H1 (cell line): Measurements from ENCODE around the gene WNT9B. TPM values are rescaled to one million over a fixed set of nuclear protein-coding genes. Genes with fewer than 3 reads are reported as not detected.
A peak's percentile ranks its signal among the peaks of the same experiment; 100 is the strongest.

ENCODE experiments used
- CTCF ChIA-PET: fragments of 300-600 bp; sonication (Branson Sonifier 250); formaldehyde crosslinking; loops from one replicate; lab custom pipeline; 2021; ENCODE audit not compliant: partially characterized antibody; lab: Charles Lee
- POLR2A ChIA-PET: fragments of 300-600 bp; sonication (Branson Sonifier 250); formaldehyde crosslinking; loops from one replicate; lab custom pipeline; 2021; ENCODE audit warnings: inconsistent platforms; ENCODE audit not compliant: partially characterized antibody; lab: Charles Lee
- DNase-seq, 2 experiments: peaks; one replicate each; pipeline versions ENCODE4 v3.0.0 to v3.0.0-alpha.2; 2010 to 2022; ENCODE audit warnings: low spot score in 2 of 2, low read depth in 1 of 2, mixed read lengths in 1 of 2
- FAIRE-seq: peaks from 2 replicates; lab custom pipeline; 2011; peaks lifted over from hg19 to GRCh38; lab: Jason Lieb, UNC
- H2AFZ ChIP-seq: 2 replicates; pipeline ENCODE4 v1.8.1; 2012; ENCODE audit warnings: low read length, inconsistent platforms
- H2AK5ac ChIP-seq: 2 replicates; pipeline ENCODE4 v1.6.1; 2013; ENCODE audit warnings: low read depth, low read length
- H2BK120ac ChIP-seq: replicated peaks from 2 replicates; pipeline ENCODE3; 2013; ENCODE audit warnings: low read depth, low read length, inconsistent platforms
- H2BK12ac ChIP-seq: 2 replicates; pipeline ENCODE4 v1.6.1; 2013; ENCODE audit warnings: low read depth, low read length
- H2BK15ac ChIP-seq: 2 replicates; pipeline ENCODE4 v1.6.1; 2013; ENCODE audit warnings: low read length
- H2BK20ac ChIP-seq: 2 replicates; pipeline ENCODE4 v1.6.1; 2013; ENCODE audit warnings: low read length
- H2BK5ac ChIP-seq: 2 replicates; pipeline ENCODE4 v1.6.1; 2013; ENCODE audit warnings: low read depth, low read length
- H3K14ac ChIP-seq: 2 replicates; pipeline ENCODE4 v1.6.1; 2013; ENCODE audit warnings: inconsistent platforms; ENCODE audit not compliant: insufficient read length
- H3K18ac ChIP-seq: 2 replicates; pipeline ENCODE4 v1.6.1; 2013; ENCODE audit warnings: low read length; ENCODE audit errors: extremely low read depth
- H3K23ac ChIP-seq: 2 replicates; pipeline ENCODE4 v1.6.1; 2013; ENCODE audit warnings: inconsistent platforms; ENCODE audit not compliant: insufficient read length
- H3K23me2 ChIP-seq: 2 replicates; pipeline ENCODE4 v1.6.1; 2013; ENCODE audit warnings: low read depth, low read length
- H3K27ac ChIP-seq: 2 replicates; pipeline ENCODE4 v1.6.1; 2011; ENCODE audit warnings: low read depth, low read length, inconsistent platforms
- H3K27me3 ChIP-seq, 4 experiments: replicated peaks in 1 of 4; 1 replicate in 1 of 4; 2 replicates in 3 of 4; pipeline versions ENCODE4 v1.6.1 to v1.8.1; 2011 to 2013; ENCODE audit warnings: low read length in 3 of 4, mild to moderate bottlenecking in 3 of 4, inconsistent platforms in 2 of 4, mixed read lengths in 2 of 4, moderate library complexity in 1 of 4; ENCODE audit not compliant: control insufficient read depth in 3 of 4, insufficient read depth in 3 of 4; ENCODE audit errors: extremely low read depth in 1 of 4
- H3K36me3 ChIP-seq, 4 experiments: 2 replicates each; pipeline versions ENCODE4 v1.6.1 to v1.8.1; 2011 to 2013; ENCODE audit warnings: mild to moderate bottlenecking in 4 of 4, low read length in 3 of 4, moderate library complexity in 2 of 4, control low read depth in 1 of 4, inconsistent platforms in 1 of 4; ENCODE audit not compliant: insufficient read depth in 4 of 4, control insufficient read depth in 2 of 4
- H3K4ac ChIP-seq: replicated peaks from 2 replicates; pipeline ENCODE3; 2013; ENCODE audit warnings: low read length, low read depth, mixed read lengths, inconsistent platforms; ENCODE audit not compliant: insufficient read length
- H3K4me1 ChIP-seq, 4 experiments: replicated peaks in 1 of 4; 1 replicate in 1 of 4; 2 replicates in 3 of 4; pipeline versions ENCODE4 v1.6.1 to v1.8.1; 2011 to 2013; ENCODE audit warnings: low read length in 3 of 4, inconsistent platforms in 2 of 4, mixed read lengths in 1 of 4; ENCODE audit not compliant: insufficient read depth in 4 of 4, control insufficient read depth in 3 of 4
- H3K4me2 ChIP-seq, 2 experiments: 2 replicates each; pipeline versions ENCODE4 v1.6.1 to v1.8.1; 2011 to 2013; ENCODE audit warnings: low read depth in 2 of 2, low read length in 2 of 2, control low read depth in 1 of 2, inconsistent platforms in 1 of 2, mild to moderate bottlenecking in 1 of 2; ENCODE audit not compliant: insufficient read depth in 1 of 2
- H3K4me3 ChIP-seq, 4 experiments: fragments of 200-600, 300-600 bp in 1 of 4; sonication (generic), shearing (Covaris generic), sonication (Bioruptor Twin) in 1 of 4; 2 replicates each; pipeline versions ENCODE4 v1.5.1 to v1.8.1; 2011 to 2016; ENCODE audit warnings: low read length in 4 of 4, low read depth in 3 of 4, control low read depth in 2 of 4, inconsistent platforms in 2 of 4, mild to moderate bottlenecking in 2 of 4, mixed read lengths in 1 of 4, moderate library complexity in 1 of 4; ENCODE audit not compliant: insufficient read depth in 2 of 4; ENCODE audit errors: extremely low read depth in 1 of 4
- H3K56ac ChIP-seq: replicated peaks from 2 replicates; pipeline ENCODE3; 2013; ENCODE audit warnings: low read depth, mild to moderate bottlenecking, mixed read lengths, low read length, inconsistent platforms; ENCODE audit not compliant: insufficient read length
- H3K79me1 ChIP-seq: 2 replicates; pipeline ENCODE4 v1.6.1; 2013; ENCODE audit warnings: low read depth, low read length, control low read depth
- H3K79me2 ChIP-seq, 2 experiments: 2 replicates each; pipeline versions ENCODE4 v1.6.1 to v1.8.1; 2012 to 2013; ENCODE audit warnings: low read length in 2 of 2, mild to moderate bottlenecking in 2 of 2, inconsistent platforms in 1 of 2; ENCODE audit not compliant: insufficient read depth in 2 of 2, control insufficient read depth in 1 of 2
- H3K9ac ChIP-seq, 4 experiments: replicated peaks in 1 of 4; 1 replicate in 1 of 4; 2 replicates in 3 of 4; pipeline versions ENCODE4 v1.6.1 to v1.8.1; 2011 to 2013; ENCODE audit warnings: low read depth in 3 of 4, low read length in 3 of 4, control low read depth in 2 of 4, mild to moderate bottlenecking in 2 of 4, moderate library complexity in 2 of 4, inconsistent platforms in 1 of 4; ENCODE audit errors: extremely low read depth in 1 of 4
- H3K9me3 ChIP-seq, 2 experiments: 2 replicates each; pipeline versions ENCODE4 v1.6.1 to v1.8.1; 2012 to 2013; ENCODE audit warnings: mild to moderate bottlenecking in 2 of 2, moderate library complexity in 2 of 2, control low read depth in 1 of 2, inconsistent platforms in 1 of 2, low read depth in 1 of 2, low read length in 1 of 2, mixed read lengths in 1 of 2; ENCODE audit not compliant: insufficient read depth in 2 of 2
- H4K20me1 ChIP-seq, 2 experiments: replicated peaks in 1 of 2; 2 replicates each; pipeline versions ENCODE3 to v1.8.1; 2011 to 2013; ENCODE audit warnings: inconsistent platforms in 2 of 2, low read length in 2 of 2, mild to moderate bottlenecking in 1 of 2; ENCODE audit not compliant: insufficient read depth in 2 of 2, control insufficient read depth in 1 of 2
- H4K5ac ChIP-seq: 2 replicates; pipeline ENCODE4 v1.6.1; 2013; ENCODE audit warnings: low read length, low read depth, mixed read lengths, inconsistent platforms; ENCODE audit not compliant: insufficient read length
- H4K8ac ChIP-seq: 2 replicates; pipeline ENCODE4 v1.8.0; 2013; ENCODE audit warnings: mild to moderate bottlenecking, moderate library complexity, low read length, inconsistent platforms; ENCODE audit not compliant: insufficient read depth; ENCODE audit errors: extremely low read depth
- H4K91ac ChIP-seq: replicated peaks from 2 replicates; pipeline ENCODE3; 2013; ENCODE audit warnings: low read length, mixed read lengths, inconsistent platforms; ENCODE audit not compliant: insufficient read length
- BACH1 ChIP-seq: IDR thresholded peaks from 2 replicates; pipeline ENCODE4 v1.6.1; 2012; ENCODE audit warnings: low read length, improper control_type of control experiment
- CHD1 ChIP-seq: IDR thresholded peaks from 2 replicates; pipeline ENCODE4 v1.6.1; 2012; ENCODE audit warnings: low read depth, low read length, improper control_type of control experiment
- EP300 ChIP-seq, 2 experiments: IDR thresholded peaks; 1 replicate in 1 of 2; 2 replicates in 1 of 2; pipeline ENCODE4 v1.6.1; 2011 to 2012; ENCODE audit warnings: low read depth in 2 of 2, low read length in 2 of 2, mild to moderate bottlenecking in 2 of 2, borderline replicate concordance in 1 of 2, inconsistent platforms in 1 of 2, moderate library complexity in 1 of 2
- GABPA ChIP-seq: IDR thresholded peaks from 2 replicates; pipeline ENCODE4 v1.6.1; 2011; ENCODE audit warnings: mild to moderate bottlenecking, low read length, moderate library complexity, borderline replicate concordance; ENCODE audit not compliant: insufficient read depth
- POLR2A ChIP-seq, 2 experiments: IDR thresholded peaks; 1 replicate in 1 of 2; 2 replicates in 1 of 2; pipeline ENCODE4 v1.6.1; 2011; ENCODE audit warnings: low read depth in 2 of 2, low read length in 2 of 2, mild to moderate bottlenecking in 2 of 2; ENCODE audit errors: control extremely low read depth in 1 of 2
- RAD21 ChIP-seq, 2 experiments: IDR thresholded peaks in 1 of 2; conservative IDR thresholded peaks in 1 of 2; 2 replicates each; pipeline ENCODE4 v1.6.1; 2011; ENCODE audit warnings: low read depth in 2 of 2, low read length in 2 of 2, improper control_type of control experiment in 1 of 2, inconsistent platforms in 1 of 2, mild to moderate bottlenecking in 1 of 2, moderate library complexity in 1 of 2
- RXRA ChIP-seq: IDR thresholded peaks from 2 replicates; pipeline ENCODE4 v1.6.1; 2011; ENCODE audit warnings: low read depth, mild to moderate bottlenecking, low read length, moderate library complexity; ENCODE audit not compliant: insufficient read depth
- SRF ChIP-seq: IDR thresholded peaks from 2 replicates; pipeline ENCODE4 v1.6.1; 2011; ENCODE audit warnings: mild to moderate bottlenecking, low read depth, low read length, moderate library complexity
- TAF7 ChIP-seq: optimal IDR thresholded peaks from 2 replicates; pipeline ENCODE3; 2011; ENCODE audit warnings: low read depth, mild to moderate bottlenecking, inconsistent platforms, low read length, moderate library complexity, borderline replicate concordance
- TCF12 ChIP-seq: IDR thresholded peaks from 2 replicates; pipeline ENCODE4 v1.6.1; 2011; ENCODE audit warnings: low read depth, mild to moderate bottlenecking, low read length
- WGBS, 2 experiments: shearing (Covaris generic) in 1 of 2; methylation state at CpG; one replicate each; pipeline versions ENCODE4 v1.1.6 to v1.1.7; 2013 to 2015; ENCODE audit warnings: low lambda C conversion rate in 2 of 2, mixed read lengths in 2 of 2, inconsistent platforms in 1 of 2, low coverage in 1 of 2, missing lambda C conversion rate in 1 of 2; ENCODE audit not compliant: insufficient replicate concordance in 2 of 2, insufficient coverage in 1 of 2, insufficient read length in 1 of 2; ENCODE audit errors: extremely low coverage in 1 of 2, missing lambda C conversion rate in 1 of 2; 5-methylcytosine and 5-hydroxymethylcytosine counted together
- polyA plus RNA-seq, 7 experiments: library from polyadenylated mRNA; depleted of rRNA in 3 of 7; stranded (reverse) in 5 of 7; unstranded in 2 of 7; fragments of >200 nt in 5 of 7; fragments of 200-250 nt in 2 of 7; gene quantifications; 1 replicate in 5 of 7; 2 replicates in 1 of 7; 4 replicates in 1 of 7; pipeline versions ENCODE4 v1.2.1 to v1.2.3, GENCODE V29; 2011 to 2013; ENCODE audit warnings: missing spikeins in 2 of 7, mixed read lengths in 2 of 7
- total RNA-seq: library from RNA; stranded (reverse); fragmentation: NEBNext Ultra II Directional; extraction: Animal tissue kit (Norgen Biotek cat#: 25700); gene quantifications from 2 replicates; pipeline ENCODE4 v1.2.1, GENCODE V29; 2021
- TF ChIP-seq, protein P1 (sequence below): IDR thresholded peaks from 2 replicates; pipeline ENCODE4 v1.6.1; 2012; ENCODE audit warnings: low read length, inconsistent platforms
- TF ChIP-seq, protein P2 (sequence below): IDR thresholded peaks from 2 replicates; pipeline ENCODE4 v1.6.1; 2012; ENCODE audit warnings: inconsistent platforms

WNT9B gene
- total and polyA plus RNA-seq, 2 of the 8 experiments (the other 6 are each of a cell fraction or from before 2014, with no cell fraction given) = 0.21 TPM; not detected in 1

DNA sequence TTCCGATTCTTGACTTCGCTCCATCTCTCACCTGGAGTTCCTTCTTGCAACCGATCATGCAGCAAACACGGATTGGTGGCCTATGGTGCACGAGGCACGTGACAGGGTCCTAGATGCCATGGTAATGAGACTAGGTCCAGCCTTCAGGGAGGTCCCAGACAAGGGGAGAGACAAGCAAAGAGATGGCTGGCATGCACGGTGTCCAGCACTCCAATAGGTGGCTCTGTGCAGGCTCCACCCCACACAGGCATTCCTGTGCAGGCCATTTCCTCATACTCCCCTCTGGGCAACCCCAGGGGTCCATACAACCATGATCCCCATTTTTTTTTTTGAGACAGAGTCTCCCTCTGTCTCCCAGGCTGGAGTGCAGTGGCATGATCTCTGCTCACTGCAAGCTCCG, 31.3 kb downstream of the WNT9B start:
- Histone ChIP-seq H2AK5ac (no peak overlapping the region), H3K79me1 (no peaks in the 10 kb centered on the region), H2BK12ac (0 out of 2 replicates have a peak overlapping the region, but pooled peaks have one; percentile 55), H2AFZ (no peak overlapping the region), H3K9me3 (no peaks in the 10 kb centered on the region), H3K18ac (no peak overlapping the region), H3K4me1 (no peaks in the 10 kb centered on the region), H2BK120ac (no peak overlapping the region), H3K79me2 (no peaks in the 10 kb centered on the region), H2BK15ac (no peak overlapping the region), H2BK5ac (no peak overlapping the region), H4K91ac (no peak overlapping the region), H3K14ac (no peak overlapping the region), H3K4me3 (no peak overlapping the region), H3K36me3 (no peaks in the 10 kb centered on the region), H3K23ac (no peak overlapping the region), H3K56ac (no peak overlapping the region), H4K8ac (no peak overlapping the region), H3K23me2 (no peaks in the 10 kb centered on the region), H4K20me1 (no peaks in the 10 kb centered on the region), H4K5ac (no peak overlapping the region), H3K27me3 (no peaks in the 10 kb centered on the region), H2BK20ac (no peak overlapping the region), H3K27ac (no peak overlapping the region), H3K4ac (no peak overlapping the region), H3K9ac (no peak overlapping the region), H3K4me2 (no peak overlapping the region)
- WGBS, 2 experiments = 91% methylated on average over 8 of the region's 8 CpGs; no CpG with 5 or more reads in 1 of the 2 experiments
- ChIA-PET POLR2A (no interaction called here), CTCF (interaction anchor here (0.8 to 1.3 kb wide), 3 partner anchors 20 to 58 kb away, joined by 3 to 4 read pairs (median 3); no protein-coding TSS in a partner anchor)
- DNase-seq (no peak), FAIRE-seq (no peak)
- TF ChIP-seq SRF (no peak), BACH1 (no peak), GABPA (no peak), RAD21 (IDR thresholded peaks at IDR 0.05 in 1 of 2, conservative IDR thresholded peaks at IDR 0.05 in 1 of 2; ENCODE audit: low read depth in 2 of 2, low read length in 2 of 2) (no peak), RXRA (no peak), CHD1 (no peak), TCF12 (no peak), EP300 (IDR thresholded peaks at IDR 0.05; ENCODE audit: borderline replicate concordance in 1 of 2, low read depth in 2 of 2, low read length in 2 of 2) (no peak), TAF7 (no peak), POLR2A (IDR thresholded peaks at IDR 0.05; ENCODE audit: control extremely low read depth in 1 of 2, low read depth in 2 of 2, low read length in 2 of 2) (no peak)
- TF ChIP-seq, protein P1, sequence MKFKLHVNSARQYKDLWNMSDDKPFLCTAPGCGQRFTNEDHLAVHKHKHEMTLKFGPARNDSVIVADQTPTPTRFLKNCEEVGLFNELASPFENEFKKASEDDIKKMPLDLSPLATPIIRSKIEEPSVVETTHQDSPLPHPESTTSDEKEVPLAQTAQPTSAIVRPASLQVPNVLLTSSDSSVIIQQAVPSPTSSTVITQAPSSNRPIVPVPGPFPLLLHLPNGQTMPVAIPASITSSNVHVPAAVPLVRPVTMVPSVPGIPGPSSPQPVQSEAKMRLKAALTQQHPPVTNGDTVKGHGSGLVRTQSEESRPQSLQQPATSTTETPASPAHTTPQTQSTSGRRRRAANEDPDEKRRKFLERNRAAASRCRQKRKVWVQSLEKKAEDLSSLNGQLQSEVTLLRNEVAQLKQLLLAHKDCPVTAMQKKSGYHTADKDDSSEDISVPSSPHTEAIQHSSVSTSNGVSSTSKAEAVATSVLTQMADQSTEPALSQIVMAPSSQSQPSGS = no peak
- TF ChIP-seq, protein P2, sequence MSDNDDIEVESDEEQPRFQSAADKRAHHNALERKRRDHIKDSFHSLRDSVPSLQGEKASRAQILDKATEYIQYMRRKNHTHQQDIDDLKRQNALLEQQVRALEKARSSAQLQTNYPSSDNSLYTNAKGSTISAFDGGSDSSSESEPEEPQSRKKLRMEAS = no peak
